Measurements from ENCODE around the gene TRIM47. TPM values are rescaled to one million over a fixed set of nuclear protein-coding genes. Genes with fewer than 3 reads are reported as not detected.

Gene TRIM47
- total and polyA plus RNA-seq, 2 of the 13 experiments (the other 11 are each of a cell fraction or from before 2014, with no cell fraction given), result 33.5 to 82.0 TPM

- TF ChIP-seq ZNF430 (CRISPR knock-in tag; IDR thresholded peaks at IDR 0.05), result 0 out of 2 replicates have a peak, but pooled peaks have one; percentile 38
- TF ChIP-seq ZHX1 (CRISPR knock-in tag; IDR thresholded peaks at IDR 0.05; ENCODE audit: low read depth), result peak; percentile 30; the same call in 1 of the 2 replicates
- TF ChIP-seq HNF1B (CRISPR knock-in tag; IDR thresholded peaks at IDR 0.05), result peak; percentile 19; the same call in 1 of the 2 replicates
- no peak for TF ChIP-seq ZNF136 (CRISPR knock-in tag; IDR thresholded peaks at IDR 0.05; ENCODE audit: low read depth)
- TF ChIP-seq DZIP1 (CRISPR knock-in tag; IDR thresholded peaks at IDR 0.05), result no peak
- TF ChIP-seq ZBTB26 (CRISPR knock-in tag; IDR thresholded peaks at IDR 0.05; ENCODE audit: borderline replicate concordance), result no peak
- TF ChIP-seq TFDP2 (CRISPR knock-in tag; IDR thresholded peaks at IDR 0.05), result peak; percentile 46
- no peak for TF ChIP-seq KLF11 (CRISPR knock-in tag; IDR thresholded peaks at IDR 0.05)
- TF ChIP-seq ZNF724P (CRISPR knock-in tag; IDR thresholded peaks at IDR 0.05; ENCODE audit: borderline replicate concordance), result 0 out of 2 replicates have a peak, but pooled peaks have one; percentile 49
- TF ChIP-seq ZNF766 (CRISPR knock-in tag; IDR thresholded peaks at IDR 0.05; ENCODE audit: borderline replicate concordance), result no peak
- TF ChIP-seq TMF1 (CRISPR knock-in tag; IDR thresholded peaks at IDR 0.05; ENCODE audit: low read depth), result 0 out of 2 replicates have a peak, but pooled peaks have one; percentile 4
- TF ChIP-seq ZNF224 (CRISPR knock-in tag; IDR thresholded peaks at IDR 0.05), result no peak; the same call in 1 of the 2 replicates
- peak; percentile 9; the same call in 1 of the 2 replicates for TF ChIP-seq RXRA (CRISPR knock-in tag; IDR thresholded peaks at IDR 0.05)
- no peak for TF ChIP-seq IKZF4 (CRISPR knock-in tag; IDR thresholded peaks at IDR 0.05; ENCODE audit: borderline replicate concordance, low read depth, not compliant biosample characterization)
- TF ChIP-seq GABPB1 (CRISPR knock-in tag; IDR thresholded peaks at IDR 0.05), result peak; percentile 16; the same call in 1 of the 2 replicates
- TF ChIP-seq ZBTB20 (CRISPR knock-in tag; IDR thresholded peaks at IDR 0.05; ENCODE audit: borderline replicate concordance, low read depth), result no peak
- peak; percentile 53 for TF ChIP-seq HNF4A (CRISPR knock-in tag; IDR thresholded peaks at IDR 0.05)
- TF ChIP-seq ZFY (CRISPR knock-in tag; IDR thresholded peaks at IDR 0.05), result peak; percentile 70
Measured at GRCh38 chr17:75922963-75923874, 44.8 kb upstream of the TRIM47 start (continued).

Data from HepG2 (cell line).